Measurements from ENCODE around the gene PLXNA4. TPM values are rescaled to one million over a fixed set of nuclear protein-coding genes. Genes with fewer than 3 reads are reported as not detected.

Gene PLXNA4
- total and polyA plus RNA-seq, 10 donors, result 0.15 to 14.7 (median 8.7) TPM

DNA sequence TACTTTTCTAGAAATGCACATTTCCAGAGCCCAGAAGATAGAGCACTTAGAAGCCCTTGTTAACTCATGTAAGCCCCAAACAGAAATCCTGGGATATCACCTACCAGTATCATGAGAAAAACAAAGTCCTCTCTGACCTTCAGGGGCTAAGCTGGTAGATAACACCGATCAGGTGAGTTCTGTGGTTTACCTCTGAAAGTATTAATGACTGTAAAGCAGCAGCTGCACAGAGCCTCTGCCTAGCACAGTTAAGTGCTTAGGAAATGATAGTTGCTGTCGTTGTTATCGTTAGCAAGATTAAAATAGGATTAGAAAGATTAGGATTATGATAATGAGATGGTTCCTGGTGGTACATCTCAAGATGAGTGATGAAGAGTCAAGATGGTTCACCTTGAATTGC is 64.9 kb downstream of the PLXNA4 start:
- Histone ChIP-seq H3K36me3 (peaks cover 0 to 11% (median 0%) of the 10 kb centered on the region in 6 donors), H3K27ac (no peak overlapping the region), H3K9me3 (no peaks in the 10 kb centered on the region), H3K4me1 (peaks cover 0 to 10% (median 0%) of the 10 kb centered on the region in 6 donors), H3K4me3 (no peak overlapping the region), H3K27me3 (replicated peaks in 1 of 7) (no peaks in the 10 kb centered on the region)
- DNase-seq, result no peak
- intact Hi-C loops (cut with DNase I; ENCODE audit: low total_unique reads), result no loop called here
- WGBS, 5 donors, result 79 to 92% (median 80%) methylated on average over 3 of the region's 3 CpGs
- TF ChIP-seq, protein P1, sequence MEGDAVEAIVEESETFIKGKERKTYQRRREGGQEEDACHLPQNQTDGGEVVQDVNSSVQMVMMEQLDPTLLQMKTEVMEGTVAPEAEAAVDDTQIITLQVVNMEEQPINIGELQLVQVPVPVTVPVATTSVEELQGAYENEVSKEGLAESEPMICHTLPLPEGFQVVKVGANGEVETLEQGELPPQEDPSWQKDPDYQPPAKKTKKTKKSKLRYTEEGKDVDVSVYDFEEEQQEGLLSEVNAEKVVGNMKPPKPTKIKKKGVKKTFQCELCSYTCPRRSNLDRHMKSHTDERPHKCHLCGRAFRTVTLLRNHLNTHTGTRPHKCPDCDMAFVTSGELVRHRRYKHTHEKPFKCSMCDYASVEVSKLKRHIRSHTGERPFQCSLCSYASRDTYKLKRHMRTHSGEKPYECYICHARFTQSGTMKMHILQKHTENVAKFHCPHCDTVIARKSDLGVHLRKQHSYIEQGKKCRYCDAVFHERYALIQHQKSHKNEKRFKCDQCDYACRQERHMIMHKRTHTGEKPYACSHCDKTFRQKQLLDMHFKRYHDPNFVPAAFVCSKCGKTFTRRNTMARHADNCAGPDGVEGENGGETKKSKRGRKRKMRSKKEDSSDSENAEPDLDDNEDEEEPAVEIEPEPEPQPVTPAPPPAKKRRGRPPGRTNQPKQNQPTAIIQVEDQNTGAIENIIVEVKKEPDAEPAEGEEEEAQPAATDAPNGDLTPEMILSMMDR (IDR thresholded peaks at IDR 0.05 in 8 of 11, conservative IDR thresholded peaks at IDR 0.05 in 3 of 11), result no peak
- no peak for TF ChIP-seq POLR2AphosphoS5 (IDR thresholded peaks at IDR 0.05)
- TF ChIP-seq POLR2A (IDR thresholded peaks at IDR 0.05), result no peak

DNA sequence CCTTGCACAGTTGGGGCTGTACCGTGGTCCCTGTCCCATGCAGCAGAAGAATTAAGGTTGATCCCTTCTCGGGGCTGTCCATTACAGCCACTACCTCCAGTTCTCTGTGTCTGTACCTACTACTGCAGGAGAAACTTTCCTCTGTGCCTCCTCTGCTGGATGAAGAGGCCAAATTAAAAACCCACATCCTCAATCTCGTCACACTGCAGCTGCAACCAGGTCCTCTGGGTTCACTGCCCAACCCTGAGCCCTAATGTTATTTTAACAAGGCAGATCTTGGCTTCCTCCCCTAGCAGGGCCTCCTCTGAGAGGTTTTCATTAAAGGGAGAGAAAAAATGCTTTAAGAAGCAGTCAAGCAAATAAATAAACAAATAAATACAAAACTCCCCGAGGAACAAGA is 66.6 kb downstream of the PLXNA4 start:
- Histone ChIP-seq H3K9me3 (no peaks in the 10 kb centered on the region), H3K27ac (no peak overlapping the region), H3K4me1 (peaks cover 0 to 10% (median 0%) of the 10 kb centered on the region in 6 donors), H3K4me3 (no peak overlapping the region), H3K36me3 (peaks cover 0 to 11% (median 0%) of the 10 kb centered on the region in 6 donors), H3K27me3 (replicated peaks in 1 of 7) (no peaks in the 10 kb centered on the region)
- TF ChIP-seq POLR2AphosphoS5 (IDR thresholded peaks at IDR 0.05) (no peak), POLR2A (IDR thresholded peaks at IDR 0.05) (no peak)
- TF ChIP-seq, protein P1 (IDR thresholded peaks at IDR 0.05 in 8 of 11, conservative IDR thresholded peaks at IDR 0.05 in 3 of 11), result no peak
- no peak for DNase-seq
- 40 to 58% (median 52%) methylated on average over 4 of the region's 4 CpGs for WGBS, 5 donors
- intact Hi-C loops (cut with DNase I; ENCODE audit: low total_unique reads), result no loop called here

DNA sequence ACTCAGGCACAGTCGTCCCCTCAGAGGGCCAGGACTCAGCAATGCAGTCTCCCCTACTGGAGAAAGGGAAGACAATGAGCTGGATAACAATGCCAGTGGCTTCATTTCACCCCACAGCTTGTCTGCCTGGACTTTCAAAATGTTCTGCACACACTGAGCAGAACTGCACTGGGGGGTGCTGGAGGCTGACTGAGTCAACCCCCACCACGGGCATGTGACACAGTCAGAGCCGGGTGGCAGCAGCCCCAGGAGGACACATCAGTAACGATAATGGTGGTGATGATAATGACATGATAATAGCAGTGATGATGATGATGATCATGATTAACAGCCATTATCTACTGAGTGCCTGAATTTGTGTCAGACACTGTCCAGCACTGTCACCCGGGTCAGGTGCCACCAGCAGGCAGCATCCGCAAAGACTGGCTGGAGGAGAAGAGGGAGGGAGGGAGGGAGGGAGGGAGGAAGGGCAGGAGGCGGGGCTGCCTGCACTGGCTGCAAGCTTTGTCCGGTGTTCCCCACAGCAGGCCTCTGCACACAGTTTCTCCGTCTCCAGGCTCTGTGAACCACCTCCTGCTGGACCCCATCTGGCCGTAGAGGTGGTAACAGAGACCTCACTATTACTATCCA is 67.4 kb downstream of the PLXNA4 start:
- TF ChIP-seq, protein P1 (IDR thresholded peaks at IDR 0.05 in 8 of 11, conservative IDR thresholded peaks at IDR 0.05 in 3 of 11), result no peak
- intact Hi-C loops (cut with DNase I; ENCODE audit: low total_unique reads), result no loop called here
- Histone ChIP-seq H3K9me3 (no peaks in the 10 kb centered on the region), H3K27ac (no peak overlapping the region), H3K27me3 (replicated peaks in 1 of 7) (no peaks in the 10 kb centered on the region), H3K4me1 (peaks cover 0 to 10% (median 0%) of the 10 kb centered on the region in 6 donors), H3K36me3 (peaks cover 0 to 11% (median 0%) of the 10 kb centered on the region in 6 donors), H3K4me3 (no peak overlapping the region)
- no peak for DNase-seq
- 39 to 63% (median 43%) methylated on average over 10 of the region's 10 CpGs for WGBS, 5 donors

DNA sequence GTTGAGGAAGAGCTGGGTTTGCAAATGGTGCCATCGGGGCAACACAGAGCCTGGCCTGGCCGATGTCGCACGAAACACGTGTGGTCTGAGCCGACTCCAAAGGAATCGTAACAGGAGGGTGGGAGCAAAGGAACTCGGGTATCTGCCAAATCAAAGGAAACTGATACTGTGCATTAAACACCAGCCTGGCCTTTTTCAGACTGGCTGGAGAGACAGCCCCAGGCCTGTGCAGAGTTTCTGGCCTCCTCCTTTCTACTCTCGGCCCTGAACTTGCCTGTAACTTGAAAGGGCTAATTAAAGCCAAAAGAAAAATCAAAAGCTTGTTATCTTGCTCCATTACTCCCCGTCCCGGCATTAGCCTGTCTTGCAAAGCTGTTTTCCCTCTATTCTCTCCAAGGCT is 71.4 kb downstream of the PLXNA4 start:
- WGBS, 5 donors, result 81 to 90% (median 87%) methylated on average over 11 of the region's 11 CpGs
- no peak overlapping the region for H3K27ac ChIP-seq
- no peaks in the 10 kb centered on the region for H3K9me3 ChIP-seq
- no peak overlapping the region for H3K4me3 ChIP-seq
- no peaks in the 10 kb centered on the region for H3K27me3 ChIP-seq (replicated peaks in 1 of 7)
- TF ChIP-seq, protein P1 (IDR thresholded peaks at IDR 0.05 in 8 of 11, conservative IDR thresholded peaks at IDR 0.05 in 3 of 11), result no peak
- TF ChIP-seq POLR2A (IDR thresholded peaks at IDR 0.05), result no peak
- TF ChIP-seq POLR2AphosphoS5 (IDR thresholded peaks at IDR 0.05), result no peak
- DNase-seq, result peak; percentile 27
- peaks cover 0 to 11% (median 0%) of the 10 kb centered on the region in 6 donors for H3K36me3 ChIP-seq
- intact Hi-C loops (cut with DNase I; ENCODE audit: low total_unique reads), result no loop called here
- peaks cover 0 to 15% (median 0%) of the 10 kb centered on the region in 6 donors for H3K4me1 ChIP-seq
